Stimulated activated CD4-positive, alpha-beta T cell treated with anti-CD3 and anti-CD28 coated beads, Interleukin-12 subunit alpha, Interleukin-12 subunit beta, amount 100 ng/mL, for 48 hours (primary cell): ENCODE data around the gene MORF4L2.

Experiments used
- DNase-seq, 3 donors: peaks; one replicate each; pipeline ENCODE4 v3.0.0-alpha.2; 2020; ENCODE audit warnings: low read depth in 2 of 3, low spot score in 1 of 3

The MORF4L2 gene

GRCh38 chrX:103686199-103687072, at the start of gene MORF4L2:
TSS of gene MORF4L2 (minus strand) at chrX:103686699. CDS start at chrX:103677027, 9,672 bp downstream.
- peak; percentile 70 to 87 (median 75) for DNase-seq

- no peak for DNase-seq
Measured at GRCh38 chrX:103734125-103734760, 47.7 kb upstream of the MORF4L2 start.

DNA sequence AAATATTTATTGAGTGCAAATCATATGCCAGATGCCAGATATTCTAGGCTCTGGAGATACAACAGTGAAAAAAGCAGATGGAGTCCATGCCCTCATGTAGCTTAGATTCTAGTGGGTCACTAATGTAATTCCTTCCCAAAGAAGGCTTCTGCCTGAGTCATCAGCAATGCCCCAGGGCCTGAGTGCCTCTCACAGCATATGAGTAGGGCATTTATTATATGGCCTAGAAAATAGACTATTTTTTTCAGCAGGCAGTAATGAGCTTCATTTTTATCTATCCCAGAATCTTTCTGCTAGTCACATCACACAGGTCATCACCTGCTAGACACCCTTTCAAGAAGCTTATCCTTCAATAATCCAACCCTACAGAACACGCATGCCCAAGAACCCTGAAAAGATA, 46.5 kb upstream of the MORF4L2 start:
- DNase-seq = no peak

DNA sequence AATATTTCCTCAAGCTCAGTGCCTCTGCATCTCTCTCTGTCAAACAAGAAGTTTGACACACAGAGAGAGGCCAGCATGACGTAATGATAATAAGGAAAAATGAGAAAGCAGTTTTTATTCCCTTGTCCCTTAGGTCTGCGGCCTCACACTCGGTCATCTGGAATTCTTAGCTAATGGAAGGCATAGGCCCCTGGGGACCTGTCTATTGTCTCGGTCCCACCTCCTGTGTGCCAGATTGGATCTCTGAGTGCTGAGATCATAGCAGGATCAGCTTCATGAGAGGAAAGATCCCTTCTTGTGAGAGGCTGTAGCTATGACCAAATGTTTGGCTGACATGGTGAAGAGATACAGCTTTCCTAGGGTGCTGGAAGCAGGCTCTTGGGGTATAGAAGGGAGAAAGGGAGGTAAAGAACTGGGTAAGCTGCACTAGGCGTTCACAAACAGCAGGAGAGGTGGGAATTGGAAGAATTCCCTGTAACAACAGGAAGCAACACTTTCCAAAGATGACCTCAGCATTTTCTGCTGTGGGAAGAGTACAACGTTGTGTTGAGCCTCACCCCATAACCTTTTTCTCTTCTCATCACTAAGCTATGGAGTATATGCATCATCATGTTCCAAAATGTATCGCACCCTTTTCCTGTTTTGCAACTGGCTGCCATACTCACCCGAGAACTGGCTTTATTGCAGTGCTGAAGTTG, 44.4 kb upstream of the MORF4L2 start:
- no peak for DNase-seq

DNA sequence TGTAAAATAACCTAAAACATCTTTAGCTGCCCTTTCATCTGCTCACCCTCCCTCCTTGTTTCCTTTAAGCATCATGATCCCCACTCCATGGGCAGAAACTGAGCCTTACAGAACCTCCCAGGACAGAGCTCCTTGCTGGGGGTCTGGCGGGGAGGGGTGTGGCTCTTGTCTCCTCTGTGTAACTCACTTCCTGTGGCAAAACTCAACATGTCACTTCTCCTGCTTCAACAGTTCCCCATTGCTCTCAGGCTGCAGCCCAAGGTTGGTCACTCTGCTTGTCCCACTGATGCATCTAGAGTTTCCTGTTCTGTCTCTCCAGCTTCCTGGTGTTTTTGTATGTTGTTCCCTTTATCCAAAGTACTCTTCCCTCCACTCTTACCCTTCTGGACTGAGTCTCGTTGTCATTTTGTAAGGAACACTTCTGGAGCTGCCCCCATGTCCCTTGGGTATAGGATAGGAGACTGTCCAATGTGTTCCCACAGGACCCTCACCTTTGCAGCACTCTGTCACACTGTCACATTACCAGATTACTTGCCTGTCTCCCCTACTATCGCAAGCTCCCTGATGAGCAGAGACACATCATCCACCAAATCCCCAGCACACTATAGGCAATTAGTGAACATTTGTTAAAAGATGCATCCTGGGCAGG, 43.8 kb upstream of the MORF4L2 start:
- no peak for DNase-seq

GRCh38 chrX:103729015-103729414, 42.5 kb upstream of the MORF4L2 start:
- DNase-seq = no peak

DNA sequence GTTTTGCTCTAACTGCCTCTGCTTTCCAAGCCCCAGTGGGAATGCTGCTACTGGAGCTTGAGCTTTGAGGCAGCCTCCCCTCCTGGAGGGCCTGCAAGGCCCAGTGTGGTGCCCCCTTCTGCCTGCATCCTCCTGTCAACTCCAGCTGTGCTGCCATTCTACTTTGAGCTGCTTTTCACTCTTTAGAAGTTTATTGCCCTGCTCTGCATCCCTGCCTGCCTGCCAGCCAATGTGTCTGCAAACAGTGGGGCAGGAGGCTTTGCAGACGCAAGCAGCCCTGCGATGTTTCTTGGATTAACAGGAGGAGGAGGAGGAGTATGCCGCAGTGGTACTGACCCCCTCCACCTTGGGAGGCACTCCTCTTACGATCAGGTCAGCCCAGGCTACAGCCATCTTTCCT, 40.6 kb upstream of the MORF4L2 start:
- no peak for DNase-seq

DNA sequence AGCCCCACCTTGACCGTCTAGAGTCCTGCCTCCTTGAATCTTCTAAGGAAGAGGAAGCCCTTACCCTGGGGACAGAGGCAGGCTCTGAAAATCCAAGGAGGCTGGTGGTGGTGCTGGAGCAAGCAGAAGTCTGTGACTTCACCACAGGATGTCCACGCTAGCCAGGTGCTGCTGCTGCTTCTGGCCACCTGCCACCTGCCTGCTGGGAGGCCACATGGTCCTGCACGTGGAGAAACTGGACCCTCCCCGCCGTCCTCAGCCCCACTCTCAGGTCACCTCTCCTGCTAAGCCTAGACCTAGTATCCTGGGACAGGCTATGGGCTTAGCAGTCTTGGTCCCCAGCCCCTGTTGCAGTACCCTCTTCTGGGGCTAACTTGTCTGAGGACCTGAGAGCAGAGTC, 40.0 kb upstream of the MORF4L2 start:
- no peak for DNase-seq

GRCh38 chrX:103722505-103722904, 36.0 kb upstream of the MORF4L2 start:
- DNase-seq = no peak

DNA sequence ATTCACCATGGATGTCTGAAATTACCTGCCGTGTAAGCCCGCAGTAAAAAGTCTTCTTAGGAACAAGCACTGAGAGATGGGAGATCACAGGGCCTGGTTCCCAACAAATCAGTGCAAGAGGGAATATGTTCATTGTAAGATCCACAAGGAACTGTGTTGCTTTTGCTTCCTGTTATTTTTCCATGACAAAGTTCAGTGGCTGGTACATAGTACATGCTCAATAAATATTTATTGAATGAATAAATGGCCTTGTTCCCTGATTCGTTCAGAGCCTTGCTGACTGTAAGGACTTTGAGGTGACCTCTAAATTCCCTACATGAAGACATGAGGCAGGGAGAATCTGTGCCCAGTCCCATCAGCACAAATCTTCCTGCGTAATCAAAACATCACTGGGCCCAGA, 31.6 kb upstream of the MORF4L2 start:
- DNase-seq = no peak

DNA sequence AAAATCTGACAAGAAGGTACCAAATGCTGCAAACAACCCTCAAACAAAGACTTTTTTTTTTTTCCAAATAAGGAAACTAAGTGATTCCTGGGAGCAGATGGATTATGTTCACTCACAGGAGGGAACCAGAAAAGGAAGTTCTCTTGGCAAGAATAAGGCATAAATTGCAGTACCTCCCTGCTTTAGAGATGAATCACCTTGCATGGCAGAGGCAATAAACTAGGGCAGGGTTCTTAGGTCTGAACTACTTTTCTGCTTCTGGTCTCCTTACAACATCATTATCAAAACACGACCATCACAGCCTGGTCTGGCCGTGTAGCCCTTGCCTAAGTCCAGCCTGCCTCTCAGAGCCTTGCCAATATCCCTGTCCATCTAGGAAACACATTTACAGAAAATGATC, 30.5 kb upstream of the MORF4L2 start:
- no peak for DNase-seq

DNA sequence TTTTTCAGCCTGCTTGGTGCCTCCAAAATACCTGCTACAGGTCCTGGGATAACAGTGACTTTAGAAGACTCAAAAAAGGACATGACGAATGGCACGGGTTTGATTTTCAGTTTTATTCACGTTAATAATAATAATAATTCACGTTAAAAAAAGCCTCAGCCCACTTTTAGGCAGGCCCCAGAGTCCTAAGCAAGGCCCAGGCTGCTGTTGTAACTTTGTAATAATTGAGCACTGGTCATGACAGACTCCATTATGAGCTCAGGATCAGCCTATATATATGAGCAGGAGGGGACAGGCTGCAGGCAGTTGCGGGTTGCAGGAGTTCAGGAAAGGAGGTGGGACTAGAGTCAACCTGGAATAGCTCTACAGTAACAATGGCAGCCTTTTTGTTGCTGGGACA, 24.1 kb upstream of the MORF4L2 start, which contains the start of gene TMEM31:
Gene TMEM31 (plus strand): TSS at position 301 of the 400 bp plus-strand sequence. CDS start 1,350 bp downstream, outside the sequence.
- DNase-seq = no peak

- no peak for DNase-seq
Measured at GRCh38 chrX:103704863-103705262, 18.4 kb upstream of the MORF4L2 start.

GRCh38 chrX:103699243-103699642, 12.7 kb upstream of the MORF4L2 start:
- DNase-seq = no peak

- no peak for DNase-seq
Measured at GRCh38 chrX:103697687-103698086, 11.2 kb upstream of the MORF4L2 start.

DNA sequence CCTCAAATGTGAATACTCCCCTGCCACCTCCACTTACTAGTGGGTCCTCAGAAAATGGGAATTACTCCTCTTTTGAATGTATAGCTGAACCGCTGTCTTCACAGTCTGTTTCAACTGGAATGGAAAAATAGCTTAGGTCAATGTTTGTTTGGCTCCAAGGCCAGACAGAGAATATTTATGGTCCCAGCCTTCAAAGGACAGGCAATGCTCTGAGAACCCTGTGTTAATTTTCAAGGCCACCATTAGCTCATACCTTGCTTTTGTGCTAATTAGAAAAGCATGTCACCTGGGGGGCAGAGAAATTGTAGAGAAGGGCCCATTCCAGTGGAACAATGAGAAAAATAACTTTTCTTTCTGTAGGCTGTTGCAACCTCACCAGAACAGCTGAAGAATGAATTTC, 4.6 kb upstream of the MORF4L2 start:
- DNase-seq = no peak

GRCh38 chrX:103688946-103689345, 2.4 kb upstream of the MORF4L2 start:
- DNase-seq = peak in 1 of 3 donors; percentile 14

DNA sequence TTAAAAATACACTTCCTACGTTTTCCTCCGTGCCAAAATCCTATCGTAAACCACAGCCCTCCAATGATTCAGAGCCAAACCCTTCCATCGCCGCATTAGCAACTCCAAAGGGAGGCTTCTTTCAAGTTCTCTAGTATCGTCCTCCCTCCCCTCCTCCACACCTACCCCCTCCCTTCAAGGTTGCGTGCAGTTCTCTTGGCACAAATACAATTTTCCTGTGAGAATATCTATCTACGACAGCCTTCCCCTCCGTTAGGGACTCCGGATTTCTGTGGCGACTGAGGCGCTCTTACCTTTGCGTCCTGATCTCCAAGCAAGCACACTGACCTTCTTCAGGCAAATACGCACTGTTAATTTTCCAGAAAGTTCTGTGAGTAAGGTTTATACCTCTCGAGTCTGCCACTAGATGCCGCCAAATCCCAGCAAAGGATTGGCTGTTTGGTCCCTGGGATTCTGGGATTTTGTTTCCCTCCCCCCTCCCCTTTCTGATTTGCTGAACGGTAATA, 1.2 kb upstream of the MORF4L2 start:
- peak; percentile 12 to 38 (median 30) for DNase-seq

DNA sequence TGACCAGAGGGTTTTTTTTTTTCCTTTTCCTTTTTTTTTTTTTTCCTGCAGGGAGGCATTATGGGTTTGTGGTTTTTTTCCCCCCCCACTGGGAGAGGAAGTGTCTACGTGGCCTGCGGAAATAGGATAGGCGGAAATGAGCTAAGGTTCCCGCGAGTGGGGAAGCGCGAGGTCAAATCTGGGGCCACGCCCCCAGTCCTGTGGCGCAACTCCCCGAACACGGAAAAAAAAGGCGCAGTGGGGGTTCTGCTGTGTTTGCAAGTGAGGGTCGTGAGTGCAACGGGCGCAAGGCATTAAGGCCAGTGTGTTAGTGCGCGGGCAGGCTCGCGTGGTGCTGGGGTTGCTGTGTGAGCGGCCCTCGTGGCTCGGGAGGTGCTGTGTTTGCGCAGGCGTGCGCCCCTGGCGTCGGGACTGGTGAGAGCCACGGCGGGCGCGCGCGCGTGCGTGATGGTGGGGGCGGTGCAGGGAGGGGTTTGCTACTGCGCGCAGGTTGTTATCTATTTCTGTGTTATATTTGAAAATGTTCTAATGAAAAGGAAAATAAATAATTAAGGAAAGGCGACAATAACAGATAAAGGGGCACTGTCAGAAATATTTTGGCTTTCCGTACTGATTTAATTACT, 685 bp upstream of the MORF4L2 start:
- DNase-seq = peak; percentile 63 to 75 (median 69)

DNA sequence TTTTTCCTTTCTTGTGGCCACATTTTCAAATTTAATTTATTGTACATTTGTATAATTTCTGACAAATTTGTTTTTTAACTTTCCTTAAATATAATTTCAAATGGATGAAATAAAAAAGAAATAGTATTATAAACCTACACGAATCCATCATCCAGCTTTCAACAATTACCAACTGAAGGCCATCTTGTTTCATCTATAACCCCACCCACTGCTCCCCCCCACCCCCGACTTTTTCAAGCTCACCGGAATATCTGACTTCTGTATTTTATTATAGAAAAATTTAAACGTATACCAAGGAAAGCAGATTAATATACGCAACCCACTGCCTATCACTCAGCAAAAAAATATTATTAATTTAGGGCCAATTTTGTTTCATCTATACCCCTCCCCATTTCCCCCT, 1.1 kb downstream of the MORF4L2 start:
- DNase-seq = no peak

- no peak for DNase-seq
Measured at GRCh38 chrX:103681443-103681842, 5.1 kb downstream of the MORF4L2 start.
